ENCODE results near the gene WDR20.

- TF ChIP-seq CTCF (IDR thresholded peaks at IDR 0.05) (no peak), POLR2A (IDR thresholded peaks at IDR 0.05) (no peak)
Observed at GRCh38 chr14:102144914-102145313, 5.2 kb downstream of the WDR20 start.
